NCI-H1930 (cell line): Measurements from ENCODE around the gene PLA2G12A.
"Not testable (repeated sequence)": the region's sequence is repeated elsewhere in the genome, so short reads cannot be mapped to it uniquely, and the experiment has no call there.

Experiments used
- DNase-seq, 2 experiments: peaks; one replicate each; lab custom pipeline; 2025; lab: John Stamatoyannopoulos, UW

Gene PLA2G12A

GRCh38 chr4:109728385-109728784, 1.5 kb downstream of the PLA2G12A start:
- no peak for DNase-seq

- DNase-seq = no peak
Observed at GRCh38 chr4:109723110-109723509, 6.8 kb downstream of the PLA2G12A start.

- no peak for DNase-seq
Observed at GRCh38 chr4:109722357-109722756, 7.5 kb downstream of the PLA2G12A start.

- no peak for DNase-seq
Observed at GRCh38 chr4:109721033-109721432, 8.8 kb downstream of the PLA2G12A start.

- no peak for DNase-seq
Observed at GRCh38 chr4:109719604-109720003, 10.3 kb downstream of the PLA2G12A start.

- DNase-seq = no peak
Observed at GRCh38 chr4:109718759-109719158, 11.1 kb downstream of the PLA2G12A start.

- DNase-seq = no peak
Observed at GRCh38 chr4:109713500-109713899, 16.4 kb downstream of the PLA2G12A start.

- no peak for DNase-seq
Observed at GRCh38 chr4:109708990-109709389, 20.9 kb downstream of the PLA2G12A start.

GRCh38 chr4:109708435-109708834, 21.4 kb downstream of the PLA2G12A start:
- DNase-seq = no peak

- no peak for DNase-seq
Observed at GRCh38 chr4:109703664-109704361, 26.1 kb downstream of the PLA2G12A start.

GRCh38 chr4:109702950-109703663, 26.8 kb downstream of the PLA2G12A start, which contains the start of gene CASP6:
CASP6 (minus strand) TSS chr4:109703445; CDS start chr4:109703395, 50 bp downstream.
- DNase-seq = peak; percentile 51 to 69

- no peak for DNase-seq
Observed at GRCh38 chr4:109701566-109702410, 28.1 kb downstream of the PLA2G12A start.

- no peak for DNase-seq
Observed at GRCh38 chr4:109699553-109700225, 30.2 kb downstream of the PLA2G12A start.

- no peak for DNase-seq
Observed at GRCh38 chr4:109698656-109699055, 31.2 kb downstream of the PLA2G12A start.

GRCh38 chr4:109691411-109691920, 38.4 kb downstream of the PLA2G12A start:
- no peak for DNase-seq

- no peak for DNase-seq
Observed at GRCh38 chr4:109690690-109691410, 39.0 kb downstream of the PLA2G12A start.

- DNase-seq = no peak
Observed at GRCh38 chr4:109684727-109685126, 45.1 kb downstream of the PLA2G12A start.

GRCh38 chr4:109683621-109684253, 46.1 kb downstream of the PLA2G12A start:
- DNase-seq = no peak

- no peak for DNase-seq
Observed at GRCh38 chr4:109682875-109683274, 47.0 kb downstream of the PLA2G12A start.

- not testable (repeated sequence) for DNase-seq
Observed at GRCh38 chr4:109678925-109679324, 50.9 kb downstream of the PLA2G12A start.
